HG03442 (cell line): ENCODE data around the gene NLE1.

Experiments used
- ATAC-seq: cut with Tn5 transposase; IDR thresholded peaks from one replicate; pipeline ENCODE4 v1.9.1; 2021; ENCODE audit warnings: mild to moderate bottlenecking, moderate library complexity; ENCODE audit not compliant: unreplicated experiment

NLE1 gene

GRCh38 chr17:35088356-35088880 is 53.7 kb downstream of the NLE1 start:
- ATAC-seq = no peak

GRCh38 chr17:35087731-35088355 is 54.3 kb downstream of the NLE1 start:
- no peak for ATAC-seq

GRCh38 chr17:35086931-35087573 is 55.1 kb downstream of the NLE1 start:
- ATAC-seq = no peak

- no peak for ATAC-seq
Observed at GRCh38 chr17:35086164-35086563, 55.9 kb downstream of the NLE1 start.

GRCh38 chr17:35084987-35085386 is 57.1 kb downstream of the NLE1 start:
- no peak for ATAC-seq

- no peak for ATAC-seq
Observed at GRCh38 chr17:35083071-35083470, 59.0 kb downstream of the NLE1 start.

GRCh38 chr17:35082073-35082657 is 59.9 kb downstream of the NLE1 start:
- no peak for ATAC-seq

- no peak for ATAC-seq
Observed at GRCh38 chr17:35081638-35082037, 60.5 kb downstream of the NLE1 start.

- ATAC-seq = peak; percentile 54
Observed at GRCh38 chr17:35080536-35080935, 61.6 kb downstream of the NLE1 start.

GRCh38 chr17:35079547-35080423 is 62.3 kb downstream of the NLE1 start:
- no peak for ATAC-seq
